ENCODE results near the gene UCN.
"Not testable (repeated sequence)": the region's sequence is repeated elsewhere in the genome, so short reads cannot be mapped to it uniquely, and the experiment has no call there.

The UCN gene

GRCh38 chr2:27304488-27305240 lies 3.6 kb downstream of the UCN start:
- no peak for TF ChIP-seq CTCF (IDR thresholded peaks at IDR 0.05; ENCODE audit: insufficient read depth, low read length, missing control alignments)
- no peak for DNase-seq (ENCODE audit: low read depth, low spot score)
- CTCF ChIA-PET = interaction anchor here (0.7 to 8.1 kb wide), 12 partner anchors 9 to 206 kb away, joined by 3 to 155 read pairs (median 21); partner anchors contain the start of genes MPV17, SLC30A3 and TRIM54
- POLR2A ChIA-PET = no interaction called here
- no peak overlapping the region for H3K4me3 ChIP-seq (ENCODE audit: low read depth, low read length)

- POLR2A ChIA-PET = interaction anchor here (0.6 to 1.0 kb wide), 2 partner anchors 10 to 38 kb away, joined by 3 read pairs; no protein-coding TSS in a partner anchor
- H3K4me3 ChIP-seq (ENCODE audit: low read depth, low read length) = no peak overlapping the region
- TF ChIP-seq CTCF (IDR thresholded peaks at IDR 0.05; ENCODE audit: insufficient read depth, low read length, missing control alignments) = peak; percentile 65
- CTCF ChIA-PET = interaction anchor here (0.6 to 8.1 kb wide), 53 partner anchors 10 to 379 kb away, joined by 3 to 155 read pairs (median 5); partner anchors contain the start of genes ABHD1, ATRAID, KHK and MPV17
- no peak for DNase-seq (ENCODE audit: low read depth, low spot score)
Measured at GRCh38 chr2:27303093-27304025, 4.9 kb downstream of the UCN start.

GRCh38 chr2:27300606-27301005 lies 7.6 kb downstream of the UCN start:
- POLR2A ChIA-PET; DNase-seq (ENCODE audit: low read depth, low spot score); H3K4me3 ChIP-seq (ENCODE audit: low read depth, low read length): not testable (repeated sequence)
- CTCF ChIA-PET = interaction anchor here (0.9 to 8.1 kb wide), 11 partner anchors 9 to 215 kb away, joined by 3 to 155 read pairs (median 5); partner anchors contain the start of genes MPV17, SLC30A3 and TRIM54

GRCh38 chr2:27298391-27299080 lies 9.7 kb downstream of the UCN start:
- ChIA-PET POLR2A (no interaction called here), CTCF (interaction anchor here (0.7 to 8.1 kb wide), 5 partner anchors 6 to 200 kb away, joined by 3 to 155 read pairs (median 104); partner anchors contain the start of gene TRIM54)
- no peak overlapping the region for H3K4me3 ChIP-seq (ENCODE audit: low read depth, low read length)
- no peak for DNase-seq (ENCODE audit: low read depth, low spot score)
- TF ChIP-seq CTCF (IDR thresholded peaks at IDR 0.05; ENCODE audit: insufficient read depth, low read length, missing control alignments) = no peak

GRCh38 chr2:27297195-27297594 lies 11.1 kb downstream of the UCN start:
- no peak for TF ChIP-seq CTCF (IDR thresholded peaks at IDR 0.05; ENCODE audit: insufficient read depth, low read length, missing control alignments)
- no peak overlapping the region for H3K4me3 ChIP-seq (ENCODE audit: low read depth, low read length)
- ChIA-PET POLR2A (no interaction called here), CTCF (interaction anchor here (1.2 to 7.1 kb wide), 3 partner anchors 13 to 18 kb away, joined by 3 to 116 read pairs (median 7); partner anchors contain the start of gene TRIM54)
- DNase-seq (ENCODE audit: low read depth, low spot score) = no peak

- ChIA-PET CTCF (interaction anchor here (1.0 to 2.0 kb wide), 2 partner anchors 12 to 17 kb away, joined by 4 to 7 read pairs; no protein-coding TSS in a partner anchor), POLR2A (no interaction called here)
- TF ChIP-seq CTCF (IDR thresholded peaks at IDR 0.05; ENCODE audit: insufficient read depth, low read length, missing control alignments) = no peak
- no peak overlapping the region for H3K4me3 ChIP-seq (ENCODE audit: low read depth, low read length)
- no peak for DNase-seq (ENCODE audit: low read depth, low spot score)
Measured at GRCh38 chr2:27296481-27296880, 11.8 kb downstream of the UCN start.
